HL-60 (cell line): ENCODE results near the gene ETAA1.

Experiments
- POLR2AphosphoS5 ChIP-seq: IDR thresholded peaks from 2 replicates; pipeline ENCODE4 v1.6.1; 2012; ENCODE audit warnings: low read depth
- TF ChIP-seq, protein P1 (sequence below): IDR thresholded peaks from one replicate; pipeline ENCODE4 v1.5.1; 2011; ENCODE audit warnings: low read length, control low read depth, inconsistent platforms; ENCODE audit not compliant: insufficient read depth

DNA sequence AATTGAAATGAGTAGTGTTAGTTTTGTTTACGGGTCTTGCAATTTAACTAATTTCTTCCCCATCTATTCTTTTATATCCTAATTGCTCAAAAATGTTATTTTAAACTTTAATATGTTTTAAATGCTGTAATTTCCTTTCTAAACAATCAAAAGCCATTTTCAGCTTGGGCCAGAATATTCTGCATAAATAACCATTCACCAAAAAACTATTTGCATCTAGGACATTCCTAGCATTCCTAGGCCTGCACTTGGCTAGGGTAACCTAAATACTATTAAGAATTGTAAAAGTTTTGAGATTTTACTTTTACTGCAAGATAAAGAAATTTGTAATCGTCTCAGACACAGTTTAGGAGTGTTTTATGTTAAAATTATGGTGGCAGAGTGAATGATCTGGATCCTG is 7.8 kb upstream of the ETAA1 start:
- TF ChIP-seq, protein P1, sequence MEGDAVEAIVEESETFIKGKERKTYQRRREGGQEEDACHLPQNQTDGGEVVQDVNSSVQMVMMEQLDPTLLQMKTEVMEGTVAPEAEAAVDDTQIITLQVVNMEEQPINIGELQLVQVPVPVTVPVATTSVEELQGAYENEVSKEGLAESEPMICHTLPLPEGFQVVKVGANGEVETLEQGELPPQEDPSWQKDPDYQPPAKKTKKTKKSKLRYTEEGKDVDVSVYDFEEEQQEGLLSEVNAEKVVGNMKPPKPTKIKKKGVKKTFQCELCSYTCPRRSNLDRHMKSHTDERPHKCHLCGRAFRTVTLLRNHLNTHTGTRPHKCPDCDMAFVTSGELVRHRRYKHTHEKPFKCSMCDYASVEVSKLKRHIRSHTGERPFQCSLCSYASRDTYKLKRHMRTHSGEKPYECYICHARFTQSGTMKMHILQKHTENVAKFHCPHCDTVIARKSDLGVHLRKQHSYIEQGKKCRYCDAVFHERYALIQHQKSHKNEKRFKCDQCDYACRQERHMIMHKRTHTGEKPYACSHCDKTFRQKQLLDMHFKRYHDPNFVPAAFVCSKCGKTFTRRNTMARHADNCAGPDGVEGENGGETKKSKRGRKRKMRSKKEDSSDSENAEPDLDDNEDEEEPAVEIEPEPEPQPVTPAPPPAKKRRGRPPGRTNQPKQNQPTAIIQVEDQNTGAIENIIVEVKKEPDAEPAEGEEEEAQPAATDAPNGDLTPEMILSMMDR = no peak
- no peak for TF ChIP-seq POLR2AphosphoS5
